Measurements from ENCODE around the gene PRX.

- TF ChIP-seq CTCF (conservative IDR thresholded peaks at IDR 0.05) (no peak), EZH2 (IDR thresholded peaks at IDR 0.05; ENCODE audit: low read depth) (no peak)
Measured at GRCh38 chr19:40369797-40370196, 43.4 kb downstream of the PRX start.
